ENCODE measurements around the gene CADM4.
"Not testable (repeated sequence)": the region's sequence is repeated elsewhere in the genome, so short reads cannot be mapped to it uniquely, and the experiment has no call there.

CADM4 gene, protein sequence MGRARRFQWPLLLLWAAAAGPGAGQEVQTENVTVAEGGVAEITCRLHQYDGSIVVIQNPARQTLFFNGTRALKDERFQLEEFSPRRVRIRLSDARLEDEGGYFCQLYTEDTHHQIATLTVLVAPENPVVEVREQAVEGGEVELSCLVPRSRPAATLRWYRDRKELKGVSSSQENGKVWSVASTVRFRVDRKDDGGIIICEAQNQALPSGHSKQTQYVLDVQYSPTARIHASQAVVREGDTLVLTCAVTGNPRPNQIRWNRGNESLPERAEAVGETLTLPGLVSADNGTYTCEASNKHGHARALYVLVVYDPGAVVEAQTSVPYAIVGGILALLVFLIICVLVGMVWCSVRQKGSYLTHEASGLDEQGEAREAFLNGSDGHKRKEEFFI

DNA sequence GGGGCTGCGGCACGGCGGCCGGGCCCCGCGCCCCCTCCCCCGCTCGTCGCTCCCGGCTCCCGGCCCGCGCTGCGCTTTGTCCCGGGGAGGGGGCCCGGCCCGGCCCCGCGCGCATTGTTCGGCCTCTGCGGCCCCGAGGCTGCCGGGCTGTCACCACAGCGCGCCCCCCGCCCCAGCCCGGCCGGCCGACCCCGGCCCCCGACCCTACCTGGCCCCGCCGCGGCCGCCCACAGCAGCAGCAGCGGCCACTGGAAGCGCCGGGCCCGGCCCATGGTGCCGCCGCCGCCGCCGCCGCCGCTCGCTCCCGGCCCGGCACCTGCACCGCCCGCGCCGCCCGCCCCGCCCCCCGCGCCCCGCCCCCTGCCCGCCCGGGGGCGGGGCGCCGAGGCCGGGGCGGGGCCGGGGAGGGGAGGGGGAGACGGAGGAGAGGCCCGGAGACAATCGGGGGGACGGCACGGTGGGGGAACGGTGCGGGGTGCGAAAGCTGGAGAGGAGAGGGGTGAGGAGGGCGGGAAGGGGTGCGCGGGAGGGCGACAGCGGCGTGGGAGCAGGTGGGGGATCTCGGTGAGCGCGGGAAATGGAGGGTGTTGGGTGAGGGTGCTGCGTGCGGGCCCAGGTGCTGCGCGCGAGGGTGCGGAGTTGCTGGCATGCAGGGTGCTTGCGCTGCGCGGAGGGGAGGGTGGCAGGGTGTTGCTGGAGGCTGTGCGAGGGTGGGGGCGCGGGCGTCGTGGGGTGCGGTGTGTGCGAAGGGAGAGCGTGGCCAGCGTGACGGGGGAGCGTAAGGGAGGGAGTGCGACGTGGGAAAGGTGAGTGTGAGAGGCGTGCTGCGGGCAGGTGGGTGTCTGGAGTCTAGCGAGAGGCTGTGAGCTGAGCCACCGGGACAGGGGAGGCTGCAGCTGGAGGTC, at the start of gene CADM4:
TSS of gene CADM4 (minus strand) at position 332 of the 905 bp plus-strand sequence. CDS start at position 272, 60 bp downstream.
- peak; percentile 66 for DNase-seq

DNA sequence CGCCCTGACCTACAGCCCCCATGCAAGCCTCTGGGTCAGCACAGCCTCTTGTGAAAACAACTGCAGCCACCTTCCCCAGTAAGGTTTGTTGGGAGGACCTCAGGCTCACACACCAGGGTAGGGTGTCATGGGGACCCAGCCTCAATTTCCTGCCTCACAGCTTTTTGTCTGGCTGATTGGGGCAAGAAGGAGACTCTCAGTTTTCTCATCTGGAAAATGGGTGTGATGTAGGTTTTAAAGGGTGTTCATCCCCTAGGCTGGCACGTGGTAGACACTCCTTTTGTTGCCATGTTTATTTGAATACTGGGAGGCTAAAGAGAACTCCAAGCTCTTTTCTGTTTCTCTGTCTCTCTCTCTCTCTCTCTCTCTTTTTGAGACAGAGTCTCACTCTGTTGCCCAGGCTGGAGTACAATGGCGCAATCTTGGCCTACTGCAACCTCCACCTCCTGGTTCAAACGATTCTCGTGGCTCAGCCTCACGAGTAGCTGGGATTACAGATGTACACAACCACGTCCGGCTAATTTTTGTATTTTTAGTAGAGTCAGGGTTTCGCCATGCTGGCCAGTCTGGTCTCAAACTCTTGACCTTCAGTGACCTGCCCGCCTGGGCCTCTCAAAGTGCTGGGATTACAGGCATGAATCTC, 48.5 kb upstream of the CADM4 start:
- no peak for DNase-seq

DNA sequence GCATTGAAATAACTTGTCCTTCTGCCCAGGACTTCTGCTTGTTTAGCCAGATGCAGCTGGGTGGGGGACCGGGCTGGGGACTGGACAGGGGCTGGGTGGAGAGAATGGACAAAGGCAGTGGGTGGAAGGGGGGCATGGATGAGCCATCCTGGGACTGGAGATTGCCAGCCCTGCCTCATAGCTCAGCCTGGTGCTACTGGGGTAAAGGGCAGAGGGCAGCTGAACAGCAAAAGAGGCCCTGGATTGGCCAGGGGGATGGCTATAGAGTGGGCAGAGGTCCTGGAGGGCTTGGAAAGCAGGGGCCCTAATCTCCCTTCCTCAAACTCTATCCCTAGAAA, 48.0 kb upstream of the CADM4 start:
- no peak for DNase-seq

DNA sequence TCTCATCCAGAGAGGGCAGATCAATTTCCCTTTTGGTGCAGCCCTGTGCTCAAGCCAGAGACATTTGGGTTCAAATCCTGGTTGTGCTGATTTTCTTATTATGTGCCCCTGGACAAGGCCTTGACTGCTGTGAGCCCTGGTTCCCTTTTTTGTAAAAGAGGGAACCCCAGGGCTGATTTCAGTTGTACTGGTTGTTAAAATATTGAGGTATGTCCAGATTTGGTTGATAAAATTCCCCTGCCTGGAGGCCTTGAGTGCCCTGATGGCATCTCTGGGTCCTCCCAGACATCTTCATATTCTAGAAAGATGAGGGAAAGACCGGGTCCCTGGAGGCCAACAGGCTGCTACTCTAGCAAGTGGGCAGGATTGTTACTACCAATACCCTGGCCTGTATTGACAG, 44.7 kb upstream of the CADM4 start:
- no peak for DNase-seq

DNA sequence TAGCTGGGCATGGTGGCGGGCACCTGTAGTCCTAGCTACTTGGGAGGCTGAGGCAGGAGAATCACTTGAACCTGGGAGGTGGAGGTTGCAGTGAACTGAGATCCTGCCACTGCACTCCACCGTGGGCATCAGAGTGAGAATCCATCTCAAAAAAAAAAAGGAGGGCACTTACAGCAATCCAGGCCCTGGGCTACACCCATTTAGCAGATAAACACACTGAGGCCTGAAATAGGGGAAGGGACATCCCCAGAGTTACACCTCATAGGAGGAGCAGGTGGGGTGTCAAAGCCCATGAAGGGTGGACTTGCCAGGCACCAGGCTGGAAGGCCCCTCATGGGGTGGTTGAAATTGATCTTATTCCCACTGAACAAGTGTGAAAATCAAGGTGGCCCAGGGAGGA, 44.3 kb upstream of the CADM4 start:
- DNase-seq: no peak

DNA sequence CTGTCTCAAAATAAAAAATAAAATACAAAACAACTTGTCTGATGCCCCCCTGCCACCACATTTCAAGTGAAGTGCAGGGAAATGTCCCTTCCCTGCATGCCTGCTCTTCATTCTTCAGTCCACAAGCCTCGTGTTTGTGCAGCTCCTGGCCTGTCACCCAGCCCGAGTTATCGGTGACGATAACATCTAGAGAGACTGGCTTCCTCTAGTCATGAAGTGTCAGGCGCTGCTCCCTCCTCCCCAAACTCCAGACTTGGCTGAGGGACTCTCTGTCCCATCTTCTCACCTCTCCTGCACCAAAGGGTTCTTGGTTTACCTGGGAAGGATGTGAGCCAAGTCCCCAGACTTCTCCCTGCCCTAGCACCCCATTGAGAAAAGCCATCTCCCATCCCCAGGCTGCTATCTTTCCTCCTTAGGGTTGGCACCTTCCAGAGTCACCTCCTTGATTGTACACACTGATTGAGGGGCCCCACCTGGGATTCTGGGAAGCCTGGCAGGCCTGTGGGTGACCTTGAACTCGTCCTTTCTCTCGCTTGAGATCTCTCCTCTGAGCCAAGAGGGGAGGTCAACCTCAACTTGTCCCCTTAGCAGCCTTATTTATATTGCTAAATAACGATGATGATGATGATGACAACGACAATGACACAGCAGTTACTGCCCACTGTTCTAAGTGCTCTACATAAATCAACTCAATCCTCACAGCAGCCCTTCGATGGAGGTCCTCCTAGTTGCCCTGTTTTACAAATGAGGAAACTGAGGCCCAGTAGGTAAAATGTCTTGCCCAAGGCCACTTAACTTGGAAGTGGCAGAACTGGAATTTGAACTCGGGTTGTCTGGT, 43.4 kb upstream of the CADM4 start:
- no peak for DNase-seq

DNA sequence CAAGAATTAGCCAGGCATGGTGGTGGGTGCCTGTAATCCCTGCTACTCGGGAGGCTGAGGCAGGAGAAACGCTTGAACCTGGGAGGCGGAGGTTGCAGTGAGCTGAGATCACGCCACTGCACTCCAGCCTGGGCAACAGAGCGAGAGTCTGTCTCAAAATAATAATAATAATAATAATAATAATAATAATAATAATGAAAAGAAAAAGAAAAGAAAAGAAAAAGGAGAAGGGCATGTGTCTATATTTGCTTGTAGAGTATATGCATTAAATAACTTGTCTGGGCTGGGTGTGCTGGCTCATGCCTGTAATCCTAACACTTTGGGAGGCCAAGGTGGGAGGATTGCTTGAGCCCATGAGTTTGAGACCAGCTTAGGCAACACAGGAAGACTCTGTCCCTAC, 42.6 kb upstream of the CADM4 start:
- DNase-seq: not testable (repeated sequence)

DNA sequence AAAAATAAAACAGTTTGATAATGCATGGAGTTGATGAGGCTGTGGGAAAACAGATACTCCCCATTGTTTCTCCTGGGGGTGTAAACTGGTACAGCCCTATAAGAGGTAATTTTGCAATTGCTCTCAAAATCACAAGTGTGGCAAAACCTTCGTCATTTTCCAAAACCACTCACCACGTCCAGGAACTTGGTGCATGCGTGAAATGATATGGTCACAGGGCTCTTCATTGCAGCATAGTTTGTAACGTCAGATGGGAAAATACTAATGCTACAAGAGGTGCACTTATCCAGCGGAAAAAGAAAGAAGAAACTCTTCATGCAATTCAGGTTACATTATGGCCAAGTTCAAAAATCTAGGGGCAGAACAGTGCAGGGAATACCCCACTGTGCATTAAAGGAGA, 42.2 kb upstream of the CADM4 start:
- DNase-seq: no peak

DNA sequence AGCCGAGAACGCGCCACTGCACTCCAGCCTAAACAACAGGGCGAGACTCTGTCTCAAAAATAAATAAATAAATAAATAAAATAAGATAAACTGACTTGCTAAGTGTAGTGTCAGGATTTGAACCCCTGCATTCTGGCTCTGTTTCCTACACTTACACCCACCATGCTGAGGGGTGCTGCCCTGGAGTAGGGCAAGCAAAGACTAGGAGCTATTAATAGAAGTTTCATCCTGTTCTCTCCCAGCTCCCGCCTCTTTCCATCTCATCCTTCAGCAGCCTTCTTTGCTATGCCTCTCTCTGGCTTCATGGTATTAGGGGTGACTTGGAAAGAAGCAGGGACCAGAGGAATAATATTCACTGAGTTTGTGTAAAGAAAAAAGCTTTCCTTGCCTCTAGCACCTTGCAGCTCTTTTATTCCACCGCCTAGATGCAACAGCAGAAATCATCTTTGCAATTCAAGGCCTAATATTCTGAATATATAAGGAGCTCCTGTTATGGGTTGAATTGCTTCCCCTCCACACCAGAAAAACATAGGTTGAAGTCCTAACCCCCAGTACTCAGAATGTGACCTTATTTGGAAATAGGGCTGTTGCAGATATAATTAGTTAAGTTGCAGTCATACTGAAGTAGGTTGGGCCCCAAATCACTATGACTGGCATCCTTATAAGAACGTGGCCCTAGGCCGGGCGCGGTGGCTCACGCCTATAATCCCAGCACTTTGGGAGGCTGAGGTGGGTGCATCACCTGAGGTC, 39.0 kb upstream of the CADM4 start:
- no peak for DNase-seq

DNA sequence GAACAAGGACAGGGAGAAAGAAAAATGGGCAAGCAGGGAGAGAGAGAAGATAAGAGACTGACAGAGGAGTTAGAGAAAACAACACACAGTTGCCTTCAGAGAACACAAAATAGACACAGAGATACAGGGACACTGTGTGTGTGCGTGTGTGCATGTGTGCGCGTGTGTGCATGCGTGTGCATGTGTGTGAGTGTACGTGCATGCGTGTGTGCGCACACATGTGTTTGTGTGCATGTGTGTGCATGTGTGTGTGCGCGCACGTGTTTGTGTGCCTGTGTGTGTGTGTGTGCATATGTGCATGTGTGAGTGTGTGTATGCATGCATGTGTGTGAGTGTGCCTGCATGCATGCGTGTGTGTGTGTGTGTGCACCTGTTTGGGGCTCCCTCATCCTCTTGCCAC, 36.3 kb upstream of the CADM4 start:
- DNase-seq: no peak

DNA sequence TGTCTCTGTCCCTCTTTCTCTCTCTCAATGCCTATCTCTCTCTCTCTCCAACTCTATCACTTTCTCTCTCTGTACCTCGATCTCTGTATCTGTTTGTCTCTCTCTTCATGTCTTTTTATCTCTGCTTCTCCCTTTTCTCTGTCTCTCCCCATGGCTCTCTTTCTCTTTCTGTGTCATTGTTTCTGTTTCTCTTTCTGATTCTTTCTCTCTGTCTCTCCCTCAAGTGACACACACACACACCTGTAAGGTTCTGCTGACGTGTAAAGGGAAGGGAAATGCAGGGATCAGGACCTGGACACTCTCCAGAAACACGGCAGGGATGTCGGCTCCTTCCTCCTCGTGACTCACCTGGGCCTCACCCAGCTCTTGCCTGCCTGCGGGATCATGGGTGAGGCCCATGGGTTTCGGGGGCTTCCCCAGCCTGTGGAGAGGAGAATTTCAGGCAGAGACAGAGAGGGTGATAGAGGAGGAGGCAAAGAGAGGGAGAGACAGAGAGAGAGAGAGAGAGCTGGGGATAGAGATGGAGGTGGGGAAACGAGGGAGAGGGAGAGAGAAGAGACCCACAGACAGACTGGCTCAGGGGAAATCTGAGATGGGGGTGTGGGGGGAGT, 35.7 kb upstream of the CADM4 start:
- no peak for DNase-seq

DNA sequence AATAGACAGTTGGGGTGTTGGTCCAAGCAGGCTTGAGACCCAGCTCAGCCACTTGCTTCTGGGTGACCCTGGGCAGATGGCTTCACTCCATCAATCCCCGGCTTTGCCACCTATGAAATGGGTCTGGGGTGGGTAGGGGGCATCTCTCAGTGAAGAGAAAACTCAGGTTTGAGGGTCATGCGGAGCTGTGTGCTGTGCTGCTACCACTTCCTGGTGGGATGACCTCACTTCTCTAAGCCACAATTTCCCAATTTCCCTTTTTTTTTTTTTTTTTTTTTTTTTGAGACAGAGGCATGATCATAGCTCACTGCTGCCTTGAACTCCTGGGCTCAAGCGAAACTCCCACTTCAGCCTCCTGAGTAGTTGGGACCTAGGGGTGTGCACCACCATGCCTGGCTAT, 34.9 kb upstream of the CADM4 start:
- DNase-seq: no peak

DNA sequence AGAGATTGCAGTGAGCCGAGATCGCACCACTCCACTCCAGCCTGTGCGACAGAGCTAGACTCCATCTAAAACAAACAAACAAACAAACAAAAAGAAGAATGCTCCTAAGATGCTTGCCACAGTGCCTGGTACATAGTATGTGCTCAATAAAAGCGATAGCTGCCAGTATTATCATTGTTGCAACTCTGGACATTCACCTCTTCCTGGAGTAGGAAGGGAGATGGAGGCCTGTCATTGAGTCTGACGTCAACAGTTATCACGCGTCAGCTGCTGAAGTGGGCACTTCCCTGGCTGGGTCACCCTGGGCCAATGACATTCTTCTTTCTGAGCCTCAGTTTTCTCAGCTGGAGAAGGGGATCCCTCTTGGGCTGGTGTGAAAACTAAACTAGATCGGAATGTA, 34.5 kb upstream of the CADM4 start:
- no peak for DNase-seq

DNA sequence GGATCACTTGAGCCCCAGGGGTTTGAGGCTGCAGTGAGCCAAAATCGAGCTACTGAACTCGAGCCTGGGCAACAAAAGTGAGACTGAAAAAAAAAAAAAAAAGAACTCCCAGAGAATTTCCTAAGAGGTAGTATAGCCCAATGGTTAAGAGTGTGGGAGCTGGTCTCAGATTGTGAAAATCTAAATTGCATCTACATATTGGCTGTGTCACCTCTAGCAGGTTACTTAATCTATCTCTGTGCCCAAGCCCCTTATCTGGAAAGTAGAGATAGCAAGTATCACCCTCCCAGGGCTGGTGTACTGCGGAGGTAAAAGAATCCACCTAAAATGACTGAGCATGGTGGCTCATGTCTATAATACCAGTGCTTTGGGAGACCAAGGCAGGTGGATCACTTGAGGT, 34.0 kb upstream of the CADM4 start:
- DNase-seq: no peak

DNA sequence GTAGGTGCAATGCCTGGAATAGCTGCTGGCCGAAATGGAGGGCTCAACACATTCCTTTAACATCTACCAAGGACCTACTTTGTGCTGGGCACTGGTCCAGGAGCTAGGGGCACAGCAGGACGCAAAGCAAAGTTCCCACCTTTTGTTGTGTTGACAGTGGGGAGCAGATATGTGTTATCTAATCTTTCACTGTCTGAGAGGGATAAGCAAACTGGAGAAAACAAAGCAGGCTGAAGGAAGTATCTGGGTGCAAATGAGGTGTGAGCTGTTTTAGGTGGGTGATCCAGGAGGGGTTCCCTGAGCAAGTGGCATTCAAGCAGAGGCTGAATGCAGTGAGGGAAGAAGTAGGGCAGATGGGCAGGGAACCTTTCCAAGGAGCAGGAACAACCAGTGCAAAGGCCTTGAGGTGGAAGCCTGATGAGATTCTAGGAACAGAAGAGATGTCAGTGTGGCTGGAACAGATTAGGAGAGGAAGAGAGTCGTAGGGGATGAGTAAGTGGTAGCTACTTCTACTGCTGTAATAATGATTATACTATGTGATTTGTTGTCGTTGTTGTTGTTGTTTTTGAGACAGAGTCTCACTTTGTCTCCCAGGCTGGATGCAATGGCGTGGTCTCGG, 32.5 kb upstream of the CADM4 start:
- DNase-seq: no peak

DNA sequence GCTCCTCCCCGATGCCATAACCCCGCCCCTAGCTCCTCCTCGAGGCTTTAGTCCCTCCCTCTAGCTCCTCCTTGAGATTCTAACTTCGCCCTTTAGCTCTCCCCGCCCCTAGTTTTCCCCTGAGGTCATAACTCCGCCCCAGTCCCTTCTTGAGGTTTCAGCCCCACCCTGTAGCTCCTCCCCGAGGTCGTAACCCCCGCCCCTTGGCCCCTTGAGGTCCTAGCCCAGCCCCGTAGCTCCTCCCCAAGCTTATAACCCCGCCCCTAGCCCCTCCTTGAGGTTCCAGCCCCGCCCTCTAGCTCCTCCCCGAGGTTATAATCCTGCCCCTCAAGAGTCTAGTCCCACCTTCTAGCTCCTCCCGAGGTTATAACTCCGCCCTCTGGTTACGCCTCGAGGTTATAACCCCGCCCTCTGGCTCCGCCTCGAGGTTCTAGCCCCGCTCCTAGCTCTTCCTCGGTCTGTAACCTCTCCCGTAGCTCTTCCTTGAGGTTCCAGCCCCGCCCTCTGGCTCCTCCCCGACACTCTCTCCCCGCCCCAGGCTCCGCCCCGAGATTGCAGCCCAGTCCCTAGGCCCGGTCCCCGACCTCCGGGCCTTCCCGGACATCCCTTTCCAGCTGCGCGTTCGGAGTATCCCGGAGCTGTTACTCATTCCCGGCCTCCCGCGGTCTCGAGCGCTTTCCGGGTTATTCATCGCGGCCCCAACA, 28.9 kb upstream of the CADM4 start:
- DNase-seq: peak; percentile 97

DNA sequence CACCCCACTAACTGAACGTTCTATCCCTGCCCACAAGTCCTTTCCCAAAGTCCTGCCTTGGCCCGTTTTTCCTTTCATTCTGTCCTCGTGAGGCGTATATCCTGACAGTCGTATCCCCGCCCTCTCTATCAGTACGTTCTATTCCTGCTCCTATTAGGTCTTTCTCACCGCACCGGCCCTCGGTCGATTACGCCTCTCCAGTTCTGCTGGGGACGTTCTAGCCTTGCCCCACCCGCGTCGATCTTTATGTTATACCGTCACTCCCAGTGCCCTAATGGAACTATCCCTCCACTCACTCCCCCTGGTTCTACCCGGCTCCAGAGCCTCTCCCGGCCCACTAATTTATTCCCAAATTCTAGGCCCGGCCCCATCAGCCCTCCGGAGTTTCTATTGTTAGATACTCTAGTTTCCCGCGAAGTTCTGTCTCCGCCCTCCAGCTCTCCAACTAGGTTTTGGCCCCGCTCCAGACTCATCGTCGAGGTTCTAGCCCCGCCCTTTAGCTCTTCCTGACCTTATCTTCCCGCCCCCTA, 28.3 kb upstream of the CADM4 start:
- no peak for DNase-seq

DNA sequence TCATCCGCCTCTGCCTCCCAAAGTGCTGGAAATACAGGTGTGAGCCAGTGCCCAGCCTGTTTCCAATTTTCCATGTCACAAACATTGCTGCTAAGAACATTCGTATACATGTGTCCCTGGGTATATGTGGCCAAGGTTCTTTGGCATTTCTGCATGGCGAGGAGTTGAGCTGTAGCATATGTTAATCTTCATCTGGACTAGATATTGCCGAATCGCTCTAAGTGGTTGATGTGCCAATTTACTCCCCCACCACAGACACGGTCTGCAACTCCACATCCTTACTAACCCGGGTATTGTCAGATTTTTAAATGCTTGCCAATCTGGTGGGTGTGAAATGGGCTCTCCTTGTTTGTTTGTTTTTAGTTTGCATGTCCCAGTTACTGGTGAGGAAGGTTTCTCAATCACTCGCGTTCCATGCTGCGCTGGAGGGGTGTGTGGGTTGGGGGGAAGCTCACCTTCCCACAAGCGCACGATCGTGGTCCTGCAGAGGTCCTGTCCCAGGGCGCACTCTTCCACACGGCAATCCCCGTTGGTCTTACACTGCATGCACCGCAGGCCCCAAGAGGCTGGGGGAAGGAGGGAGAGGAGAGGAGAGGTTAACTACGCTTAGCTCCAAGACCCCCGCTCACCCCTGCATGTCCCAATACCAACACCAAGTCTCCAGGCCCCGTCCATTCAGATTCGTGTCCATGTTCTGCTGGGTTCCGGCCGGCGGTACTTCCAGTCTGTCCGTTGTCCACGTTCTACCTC, 27.7 kb upstream of the CADM4 start:
- DNase-seq: no peak

DNA sequence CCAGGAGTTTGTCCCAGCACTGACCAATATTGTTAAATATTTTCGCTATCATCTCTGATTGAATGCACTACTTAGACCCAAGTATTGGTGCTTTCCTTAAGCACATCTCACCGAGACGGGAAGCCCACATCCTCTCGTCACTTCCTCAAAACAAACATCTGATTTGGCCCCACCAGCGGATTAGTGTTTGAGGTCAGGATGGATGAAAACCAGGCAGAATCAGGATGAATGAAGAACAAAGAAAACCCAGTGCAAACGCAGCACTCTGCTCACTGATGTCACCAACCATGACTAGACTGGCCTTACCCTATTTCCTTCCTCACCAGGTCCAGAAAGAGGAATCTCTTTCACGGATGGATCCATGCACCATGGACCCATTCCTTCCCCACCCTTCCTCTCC, 24.4 kb upstream of the CADM4 start:
- peak; percentile 71 for DNase-seq

Measured in CD4-positive, alpha-beta T cell treated with Interleukin-10 for 1 hour (primary cell).